VCaP (cell line): Measurements from ENCODE around the gene RBKS.

Experiments
- H3K27ac ChIP-seq: fragments of 450-650 bp; 2 replicates; pipeline ENCODE4 v1.5.1; 2017
- TF ChIP-seq, protein P1 (sequence below): fragments of 450-650 bp; conservative IDR thresholded peaks from 2 replicates; pipeline ENCODE4 v1.5.1; 2017; ENCODE audit warnings: mild to moderate bottlenecking, moderate library complexity

Gene RBKS

DNA sequence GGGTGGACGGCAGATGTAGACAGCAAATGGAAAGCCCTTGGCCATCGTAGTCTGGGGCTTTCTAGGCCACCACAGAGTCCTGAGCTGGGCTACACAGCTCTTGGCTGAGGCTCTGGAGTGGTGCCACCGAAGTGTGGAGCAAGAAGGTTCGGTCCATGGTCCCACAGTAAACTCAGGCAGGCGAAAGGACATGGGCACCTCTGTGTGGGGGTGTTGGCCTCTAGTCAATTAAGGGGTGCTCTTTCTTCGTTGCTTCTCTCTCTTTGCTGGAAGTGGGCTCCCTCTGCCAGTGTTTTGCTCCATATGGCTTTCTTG lies 153.3 kb downstream of the RBKS start:
- TF ChIP-seq, protein P1, sequence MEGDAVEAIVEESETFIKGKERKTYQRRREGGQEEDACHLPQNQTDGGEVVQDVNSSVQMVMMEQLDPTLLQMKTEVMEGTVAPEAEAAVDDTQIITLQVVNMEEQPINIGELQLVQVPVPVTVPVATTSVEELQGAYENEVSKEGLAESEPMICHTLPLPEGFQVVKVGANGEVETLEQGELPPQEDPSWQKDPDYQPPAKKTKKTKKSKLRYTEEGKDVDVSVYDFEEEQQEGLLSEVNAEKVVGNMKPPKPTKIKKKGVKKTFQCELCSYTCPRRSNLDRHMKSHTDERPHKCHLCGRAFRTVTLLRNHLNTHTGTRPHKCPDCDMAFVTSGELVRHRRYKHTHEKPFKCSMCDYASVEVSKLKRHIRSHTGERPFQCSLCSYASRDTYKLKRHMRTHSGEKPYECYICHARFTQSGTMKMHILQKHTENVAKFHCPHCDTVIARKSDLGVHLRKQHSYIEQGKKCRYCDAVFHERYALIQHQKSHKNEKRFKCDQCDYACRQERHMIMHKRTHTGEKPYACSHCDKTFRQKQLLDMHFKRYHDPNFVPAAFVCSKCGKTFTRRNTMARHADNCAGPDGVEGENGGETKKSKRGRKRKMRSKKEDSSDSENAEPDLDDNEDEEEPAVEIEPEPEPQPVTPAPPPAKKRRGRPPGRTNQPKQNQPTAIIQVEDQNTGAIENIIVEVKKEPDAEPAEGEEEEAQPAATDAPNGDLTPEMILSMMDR: no peak

DNA sequence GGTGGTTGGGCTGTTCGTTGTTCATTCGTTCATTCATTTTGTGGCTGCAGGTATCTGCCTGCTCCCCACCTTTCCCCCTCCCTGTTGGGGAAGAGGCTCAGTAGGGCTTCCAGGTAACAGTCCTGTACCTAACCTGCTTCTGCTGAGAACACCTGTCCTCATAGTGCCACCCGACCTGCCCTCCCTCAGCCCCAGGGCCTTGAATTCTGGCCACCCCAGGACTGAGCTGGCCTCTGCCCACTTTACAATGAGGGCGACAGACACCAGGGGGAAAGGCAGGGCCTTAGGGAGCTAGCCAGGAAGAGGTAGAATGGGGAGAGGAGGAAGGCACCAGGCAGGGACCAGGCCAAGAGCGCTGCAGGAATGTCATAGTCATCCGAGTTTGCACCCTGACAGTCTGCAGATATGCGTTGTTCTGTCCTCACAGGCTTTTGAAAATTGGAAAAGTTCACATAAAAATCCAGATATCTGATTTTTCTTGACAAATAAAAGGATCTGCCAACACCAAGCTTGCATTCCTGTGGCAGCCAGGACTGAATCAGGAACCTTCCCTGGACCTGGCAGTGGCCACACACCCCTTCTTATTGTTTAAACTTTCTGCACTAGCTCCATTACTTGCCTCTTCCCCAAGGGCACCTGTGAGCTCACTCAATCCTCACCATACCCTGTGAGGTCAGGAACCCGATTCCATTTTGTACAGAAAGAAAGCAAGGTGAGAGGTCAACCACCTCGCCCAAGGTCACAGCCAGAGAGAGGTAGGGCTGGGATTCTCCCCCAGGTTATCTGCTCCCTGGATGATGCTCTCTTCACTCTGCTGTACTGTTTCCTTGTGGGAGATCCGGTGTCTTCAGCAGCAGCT lies 153.9 kb downstream of the RBKS start:
- H3K27ac ChIP-seq: no peak overlapping the region

More for the DNA sequence above, 153.3 kb downstream of the RBKS start:
- H3K27ac ChIP-seq: no peak overlapping the region

DNA sequence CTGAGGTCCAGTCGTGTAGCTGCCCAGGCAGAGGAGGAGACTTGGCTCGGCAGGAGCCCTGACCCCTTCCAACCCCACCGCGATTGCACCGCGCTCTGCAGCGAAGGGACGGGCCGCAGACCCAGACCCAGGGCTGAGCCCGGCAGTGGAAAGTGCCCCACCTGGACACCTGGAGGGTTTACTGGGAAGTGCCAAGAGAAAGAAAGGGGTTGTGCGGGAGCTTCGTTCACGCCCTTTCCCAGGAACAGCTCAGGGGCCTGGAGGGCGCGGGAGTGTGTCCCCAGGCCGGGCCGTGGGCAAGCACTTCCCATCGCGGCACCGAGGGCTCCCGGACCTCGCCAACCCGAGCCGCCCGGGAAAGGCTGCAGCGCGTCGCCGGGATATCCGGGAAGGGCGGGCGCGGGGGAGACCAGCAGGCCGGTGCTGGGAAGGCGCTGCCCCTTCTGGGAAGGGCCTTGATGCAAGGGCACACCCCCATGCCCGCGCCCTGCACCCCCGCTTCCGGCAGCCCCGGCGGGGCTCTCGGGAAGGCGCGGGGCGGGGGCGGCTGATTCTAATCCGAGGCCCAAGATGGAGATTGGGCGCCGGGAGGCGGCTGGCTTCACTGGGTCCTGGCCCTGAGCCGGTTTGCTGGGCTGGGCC lies 154.8 kb downstream of the RBKS start:
- TF ChIP-seq, protein P1: no peak
- no peak overlapping the region for H3K27ac ChIP-seq

More for the DNA sequence above, 153.9 kb downstream of the RBKS start:
- TF ChIP-seq, protein P1: no peak

DNA sequence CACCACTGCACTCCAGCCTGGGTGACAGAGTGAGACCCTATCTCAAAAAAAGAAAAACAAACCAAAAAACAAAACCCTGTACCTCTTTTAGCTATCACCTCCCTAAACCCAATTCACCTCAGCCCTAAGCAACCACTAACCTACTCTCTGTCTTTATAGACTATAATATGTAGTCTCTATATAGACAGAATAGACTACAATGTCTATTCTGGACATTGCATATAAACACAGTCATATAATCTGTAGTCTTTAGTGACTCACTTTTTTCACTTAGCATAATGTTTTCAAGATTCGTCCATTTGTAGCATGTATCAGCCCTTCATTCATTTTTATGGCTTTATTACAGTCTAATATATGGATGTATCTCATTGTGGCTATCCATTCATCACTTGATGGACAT lies 155.9 kb downstream of the RBKS start:
- H3K27ac ChIP-seq: no peak overlapping the region
- TF ChIP-seq, protein P1: no peak
